Thyroid gland (tissue), 4 donors: ENCODE data around the gene ZNF570. TPM values are rescaled to one million over a fixed set of nuclear protein-coding genes. Genes with fewer than 3 reads are reported as not detected.

Experiments
- DNase-seq, 2 donors: peaks; one replicate each; pipeline ENCODE4 v3.0.0-alpha.2; 2019
- H3K27ac ChIP-seq, 3 donors: fragments of 200-600 bp; sonication (generic); 1 replicate in 2 of 3; 2 replicates in 1 of 3; pipeline ENCODE4 v1.5.1; 2016 to 2019; ENCODE audit warnings: mild to moderate bottlenecking in 1 of 3, moderate library complexity in 1 of 3
- H3K27me3 ChIP-seq: fragments of 200-600 bp; sonication (generic); one replicate; pipeline ENCODE4 v1.5.1; 2019
- H3K36me3 ChIP-seq, 2 donors: fragments of 200-600 bp; sonication (generic); one replicate each; pipeline ENCODE4 v1.5.1; 2016 to 2019
- H3K4me1 ChIP-seq, 2 donors: fragments of 200-600 bp; sonication (generic); one replicate each; pipeline ENCODE4 v1.5.1; 2017 to 2019
- H3K4me3 ChIP-seq, 3 donors: fragments of 200-600 bp; sonication (generic); replicated peaks in 1 of 3; 1 replicate in 2 of 3; 2 replicates in 1 of 3; pipeline ENCODE4 v1.5.1; 2016; ENCODE audit warnings: mild to moderate bottlenecking in 1 of 3
- H3K9me3 ChIP-seq: fragments of 200-600 bp; sonication (generic); one replicate; pipeline ENCODE4 v1.5.1; 2017
- POLR2A ChIP-seq, 2 donors: fragments of 450-650 bp; IDR thresholded peaks; one replicate each; pipeline ENCODE4 v1.6.1; 2017; ENCODE audit warnings: antibody characterized with exemption in 2 of 2, mild to moderate bottlenecking in 2 of 2, moderate library complexity in 1 of 2
- WGBS, 2 donors: methylation state at CpG; one replicate each; pipeline ENCODE4 v1.1.5; 2017; 5-methylcytosine and 5-hydroxymethylcytosine counted together
- intact Hi-C: fragments of 100-400 bp; cut with DNase I; formaldehyde crosslinking; loops from one replicate; pipeline ENCODE4 v1.15.1; 2023
- total RNA-seq, 4 donors: library from RNA; depleted of rRNA; stranded (reverse); fragments of >200 nt; gene quantifications; one replicate each; pipeline ENCODE4 v1.2.3, GENCODE V29; 2016
- TF ChIP-seq, protein P1 (sequence below), 6 experiments: fragments of 200-600 bp in 3 of 6; fragments of 450-650 bp in 3 of 6; sonication (generic) in 3 of 6; IDR thresholded peaks; one replicate each; pipeline ENCODE4 v1.5.1; 2016 to 2019; ENCODE audit warnings: antibody characterized with exemption in 6 of 6, mild to moderate bottlenecking in 2 of 6, inconsistent platforms in 1 of 6, moderate library complexity in 1 of 6

The ZNF570 gene
- total RNA-seq, 4 donors from 2014 or later: 8.8 to 19.6 (median 12.9) TPM

DNA sequence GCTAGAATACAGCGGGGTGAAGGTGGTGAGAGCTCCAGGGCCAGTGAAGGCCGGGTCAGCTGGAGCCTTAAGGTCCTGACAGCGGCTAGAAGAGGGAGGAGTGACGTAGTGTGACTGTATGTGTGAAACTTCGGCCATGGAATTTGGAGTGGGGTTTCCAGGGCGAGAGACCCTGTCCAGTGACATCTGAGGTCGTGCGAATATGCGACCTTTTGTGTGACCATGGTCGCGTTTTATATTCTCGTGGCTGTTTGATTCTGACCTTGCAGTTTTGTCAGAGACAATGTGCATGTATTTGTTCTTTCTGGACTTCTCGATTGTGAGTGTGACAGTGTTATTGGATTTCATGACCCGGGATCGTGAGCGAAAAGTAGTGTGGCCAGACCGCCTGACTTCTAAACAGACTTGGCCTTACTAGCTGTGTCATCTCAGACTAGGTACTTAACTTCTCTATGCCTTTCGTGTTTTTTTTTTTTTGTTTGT lies 1.5 kb upstream of the ZNF570 start:
- Histone ChIP-seq H3K27me3 (no peaks in the 10 kb centered on the region), H3K4me3 (peak overlapping the region in 2 of 3 donors; percentile 58 to 82)
- intact Hi-C loops: no loop called here

GRCh38 chr19:37470216-37470615 lies 1.1 kb downstream of the ZNF570 start:
- Histone ChIP-seq H3K9me3 (no peaks in the 10 kb centered on the region), H3K27me3 (no peaks in the 10 kb centered on the region), H3K4me3 (no peak overlapping the region), H3K36me3 (peaks cover 0 to 2% of the 10 kb centered on the region in 2 donors), H3K27ac (no peak overlapping the region), H3K4me1 (peaks cover 3 to 16% of the 10 kb centered on the region in 2 donors)
- no peak for TF ChIP-seq POLR2A (IDR thresholded peaks at IDR 0.05)
- TF ChIP-seq, protein P1, sequence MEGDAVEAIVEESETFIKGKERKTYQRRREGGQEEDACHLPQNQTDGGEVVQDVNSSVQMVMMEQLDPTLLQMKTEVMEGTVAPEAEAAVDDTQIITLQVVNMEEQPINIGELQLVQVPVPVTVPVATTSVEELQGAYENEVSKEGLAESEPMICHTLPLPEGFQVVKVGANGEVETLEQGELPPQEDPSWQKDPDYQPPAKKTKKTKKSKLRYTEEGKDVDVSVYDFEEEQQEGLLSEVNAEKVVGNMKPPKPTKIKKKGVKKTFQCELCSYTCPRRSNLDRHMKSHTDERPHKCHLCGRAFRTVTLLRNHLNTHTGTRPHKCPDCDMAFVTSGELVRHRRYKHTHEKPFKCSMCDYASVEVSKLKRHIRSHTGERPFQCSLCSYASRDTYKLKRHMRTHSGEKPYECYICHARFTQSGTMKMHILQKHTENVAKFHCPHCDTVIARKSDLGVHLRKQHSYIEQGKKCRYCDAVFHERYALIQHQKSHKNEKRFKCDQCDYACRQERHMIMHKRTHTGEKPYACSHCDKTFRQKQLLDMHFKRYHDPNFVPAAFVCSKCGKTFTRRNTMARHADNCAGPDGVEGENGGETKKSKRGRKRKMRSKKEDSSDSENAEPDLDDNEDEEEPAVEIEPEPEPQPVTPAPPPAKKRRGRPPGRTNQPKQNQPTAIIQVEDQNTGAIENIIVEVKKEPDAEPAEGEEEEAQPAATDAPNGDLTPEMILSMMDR (IDR thresholded peaks at IDR 0.05): no peak
- DNase-seq: no peak
- 80 to 82% methylated on average over 4 of the region's 4 CpGs for WGBS, 2 donors
- intact Hi-C loops: no loop called here

More for the DNA sequence above, 1.5 kb upstream of the ZNF570 start:
- DNase-seq: no peak
- WGBS, 2 donors: 34 to 40% methylated on average over 18 of the region's 18 CpGs
- Histone ChIP-seq H3K4me1 (peaks cover 3 to 16% of the 10 kb centered on the region in 2 donors), H3K9me3 (no peaks in the 10 kb centered on the region), H3K27ac (peak overlapping the region in 2 of 3 donors; percentile 86 to 88), H3K36me3 (peaks cover 17 to 18% of the 10 kb centered on the region in 2 donors)
- TF ChIP-seq, protein P1 (IDR thresholded peaks at IDR 0.05): no peak
- no peak for TF ChIP-seq POLR2A (IDR thresholded peaks at IDR 0.05)

DNA sequence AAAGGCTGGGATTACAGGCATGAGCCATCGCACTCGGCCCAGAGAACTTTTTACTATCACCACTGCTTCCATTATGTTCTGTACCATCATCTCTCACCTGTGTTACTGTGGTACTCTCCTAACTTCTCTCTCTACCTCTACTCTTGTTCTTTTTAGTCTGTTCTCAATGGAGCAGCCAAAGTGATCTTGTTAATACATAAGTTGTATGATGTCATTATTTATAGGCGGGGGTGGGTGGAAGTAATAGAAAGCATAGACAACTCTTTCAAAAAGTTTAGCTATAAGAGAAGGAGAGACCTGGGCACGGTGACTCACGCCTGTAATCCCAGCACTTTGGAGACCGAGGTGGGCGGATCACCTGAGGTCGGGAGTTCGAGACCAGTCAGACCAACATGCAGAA lies 3.0 kb downstream of the ZNF570 start:
- whole genome bisulfite sequencing, 2 donors: 96 to 99% methylated on average over 9 of the region's 9 CpGs
- intact Hi-C loops: no loop called here
- peaks cover 3 to 7% of the 10 kb centered on the region in 2 donors for H3K4me1 ChIP-seq

GRCh38 chr19:37484406-37485168 lies 15.4 kb downstream of the ZNF570 start:
- intact Hi-C loops: loop anchor here (5.0 kb wide), 1 partner anchor 53 kb away; no protein-coding TSS in a partner anchor
- WGBS, 2 donors: 95% methylated on average over 8 of the region's 8 CpGs
- no peak for DNase-seq
- Histone ChIP-seq H3K27ac (no peak overlapping the region), H3K4me1 (no peaks in the 10 kb centered on the region), H3K4me3 (no peak overlapping the region), H3K27me3 (no peaks in the 10 kb centered on the region), H3K9me3 (no peaks in the 10 kb centered on the region), H3K36me3 (peaks cover 41 to 45% of the 10 kb centered on the region in 2 donors)
- TF ChIP-seq, protein P1 (IDR thresholded peaks at IDR 0.05): no peak
- TF ChIP-seq POLR2A (IDR thresholded peaks at IDR 0.05): no peak

More for the DNA sequence above, 3.0 kb downstream of the ZNF570 start:
- no peak overlapping the region for H3K27ac ChIP-seq
- H3K4me3 ChIP-seq: no peak overlapping the region
- H3K27me3 ChIP-seq: no peaks in the 10 kb centered on the region
- H3K36me3 ChIP-seq: peaks cover 14 to 20% of the 10 kb centered on the region in 2 donors
- TF ChIP-seq, protein P1 (IDR thresholded peaks at IDR 0.05): no peak
- no peak for TF ChIP-seq POLR2A (IDR thresholded peaks at IDR 0.05)
- no peak for DNase-seq
- H3K9me3 ChIP-seq: no peaks in the 10 kb centered on the region

GRCh38 chr19:37492213-37492612 lies 23.1 kb downstream of the ZNF570 start:
- TF ChIP-seq, protein P1 (IDR thresholded peaks at IDR 0.05): no peak
- TF ChIP-seq POLR2A (IDR thresholded peaks at IDR 0.05): no peak
- WGBS, 2 donors: 71 to 84% methylated on average over 3 of the region's 3 CpGs
- Histone ChIP-seq H3K27me3 (no peaks in the 10 kb centered on the region), H3K4me3 (no peak overlapping the region), H3K9me3 (no peaks in the 10 kb centered on the region), H3K4me1 (no peaks in the 10 kb centered on the region), H3K27ac (no peak overlapping the region), H3K36me3 (no peaks in the 10 kb centered on the region)
- intact Hi-C loops: no loop called here
- no peak for DNase-seq
